ENCODE data around the gene NT5M. TPM values are rescaled to one million over a fixed set of nuclear protein-coding genes. Genes with fewer than 3 reads are reported as not detected.

NT5M gene
- total RNA-seq, 1 experiment from 2014 or later: 5.5 TPM

- Mint-ChIP-seq H3K27me3 (ENCODE audit: insufficient read depth, unreplicated experiment) (no peaks in the 10 kb centered on the region), H3K36me3 (ENCODE audit: insufficient read depth, unreplicated experiment) (no peaks in the 10 kb centered on the region), H3K4me3 (ENCODE audit: unreplicated experiment) (peak overlapping the region; percentile 80), H3K27ac (ENCODE audit: low read depth, unreplicated experiment) (no peak overlapping the region), H3K4me1 (ENCODE audit: insufficient read depth, unreplicated experiment) (peaks cover 7% of the 10 kb centered on the region), H3K9me3 (ENCODE audit: unreplicated experiment) (no peaks in the 10 kb centered on the region)
- intact Hi-C loops (cut with micrococcal nuclease): no loop called here
- TSS peak; percentile 63 for BruUV-seq (replicated peaks)
- CTCF ChIA-PET: interaction anchor here (0.5 to 0.7 kb wide), 2 partner anchors 13 to 378 kb away, joined by 3 read pairs; no protein-coding TSS in a partner anchor
- TF ChIP-seq CTCF (IDR thresholded peaks at IDR 0.05; ENCODE audit: unreplicated experiment): no peak
- no peak for DNase-seq (ENCODE audit: unreplicated experiment)
- POLR2A ChIA-PET: interaction anchor here (0.6 to 1.5 kb wide), 6 partner anchors 9 to 287 kb away, joined by 3 to 5 read pairs (median 3); no protein-coding TSS in a partner anchor
These were observed 796 bp downstream of the NT5M start for GRCh38 chr17:17303847-17304490.

GRCh38 chr17:17304521-17304985 lies 1.4 kb downstream of the NT5M start:
- no peak for DNase-seq (ENCODE audit: unreplicated experiment)
- Mint-ChIP-seq H3K27me3 (ENCODE audit: insufficient read depth, unreplicated experiment) (no peaks in the 10 kb centered on the region), H3K4me3 (ENCODE audit: unreplicated experiment) (peak overlapping the region; percentile 80), H3K9me3 (ENCODE audit: unreplicated experiment) (no peaks in the 10 kb centered on the region), H3K4me1 (ENCODE audit: insufficient read depth, unreplicated experiment) (peaks cover 7% of the 10 kb centered on the region), H3K27ac (ENCODE audit: low read depth, unreplicated experiment) (no peak overlapping the region), H3K36me3 (ENCODE audit: insufficient read depth, unreplicated experiment) (no peaks in the 10 kb centered on the region)
- ChIA-PET CTCF (interaction anchor here (0.5 kb wide), 1 partner anchor 13 kb away, joined by 3 read pairs; no protein-coding TSS in a partner anchor), POLR2A (interaction anchor here (0.6 to 1.5 kb wide), 5 partner anchors 8 to 286 kb away, joined by 3 to 5 read pairs (median 3); no protein-coding TSS in a partner anchor)
- BruUV-seq (replicated peaks): no TSS peak
- TF ChIP-seq CTCF (IDR thresholded peaks at IDR 0.05; ENCODE audit: unreplicated experiment): no peak
- intact Hi-C loops (cut with micrococcal nuclease): no loop called here

DNA sequence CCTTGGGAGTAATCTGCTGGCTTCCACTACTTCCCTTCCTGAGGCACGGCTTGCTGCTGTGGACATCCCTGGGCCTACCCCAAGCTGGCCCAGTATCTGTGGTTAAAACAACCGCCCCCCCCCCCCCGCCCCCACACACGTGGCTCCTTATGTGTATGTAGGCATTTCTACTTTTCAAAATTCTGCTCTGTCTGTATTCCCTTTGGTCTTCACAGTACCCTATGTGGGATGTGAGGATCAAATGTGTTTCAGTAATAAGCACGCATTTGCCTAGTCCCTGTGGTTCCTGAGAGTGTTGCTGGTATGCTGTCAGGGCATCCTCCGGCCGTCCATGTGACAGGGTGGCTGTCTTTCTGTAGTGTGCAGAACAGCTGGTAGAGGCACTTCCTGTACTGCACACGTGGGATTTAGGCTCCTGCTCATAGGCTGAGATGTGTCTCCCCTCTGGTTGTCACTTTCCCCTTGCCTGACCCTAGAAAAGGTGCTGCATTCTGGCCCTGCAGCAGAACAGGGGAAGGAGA lies 2.2 kb downstream of the NT5M start:
- Mint-ChIP-seq H3K9me3 (ENCODE audit: unreplicated experiment) (no peaks in the 10 kb centered on the region), H3K4me1 (ENCODE audit: insufficient read depth, unreplicated experiment) (peaks cover 7% of the 10 kb centered on the region), H3K27me3 (ENCODE audit: insufficient read depth, unreplicated experiment) (no peaks in the 10 kb centered on the region), H3K36me3 (ENCODE audit: insufficient read depth, unreplicated experiment) (no peaks in the 10 kb centered on the region), H3K4me3 (ENCODE audit: unreplicated experiment) (no peak overlapping the region), H3K27ac (ENCODE audit: low read depth, unreplicated experiment) (no peak overlapping the region)
- no TSS peak for BruUV-seq (replicated peaks)
- ChIA-PET POLR2A (interaction anchor here (1.0 to 1.5 kb wide), 2 partner anchors 8 to 24 kb away, joined by 5 read pairs; partner anchors contain the start of gene COPS3), CTCF (no interaction called here)
- intact Hi-C loops (cut with micrococcal nuclease): no loop called here
- TF ChIP-seq CTCF (IDR thresholded peaks at IDR 0.05; ENCODE audit: unreplicated experiment): no peak
- DNase-seq (ENCODE audit: unreplicated experiment): no peak

- CTCF ChIA-PET: interaction anchor here (0.6 kb wide), 1 partner anchor 37 kb away, joined by 3 read pairs; no protein-coding TSS in a partner anchor
- DNase-seq (ENCODE audit: unreplicated experiment): no peak
- POLR2A ChIA-PET: no interaction called here
- Mint-ChIP-seq H3K27ac (ENCODE audit: low read depth, unreplicated experiment) (no peak overlapping the region), H3K4me1 (ENCODE audit: insufficient read depth, unreplicated experiment) (peaks cover 3% of the 10 kb centered on the region), H3K4me3 (ENCODE audit: unreplicated experiment) (no peak overlapping the region), H3K27me3 (ENCODE audit: insufficient read depth, unreplicated experiment) (no peaks in the 10 kb centered on the region), H3K36me3 (ENCODE audit: insufficient read depth, unreplicated experiment) (peaks cover 14% of the 10 kb centered on the region), H3K9me3 (ENCODE audit: unreplicated experiment) (no peaks in the 10 kb centered on the region)
- no peak for TF ChIP-seq CTCF (IDR thresholded peaks at IDR 0.05; ENCODE audit: unreplicated experiment)
- no TSS peak for BruUV-seq (replicated peaks)
- intact Hi-C loops (cut with micrococcal nuclease): no loop called here
These were observed 6.2 kb downstream of the NT5M start for GRCh38 chr17:17309356-17309755.

Measured in MCF 10A (cell line).